Measurements from ENCODE around the gene TTYH1.
A peak's percentile ranks its signal among the peaks of the same experiment; 100 is the strongest.

Gene TTYH1

DNA sequence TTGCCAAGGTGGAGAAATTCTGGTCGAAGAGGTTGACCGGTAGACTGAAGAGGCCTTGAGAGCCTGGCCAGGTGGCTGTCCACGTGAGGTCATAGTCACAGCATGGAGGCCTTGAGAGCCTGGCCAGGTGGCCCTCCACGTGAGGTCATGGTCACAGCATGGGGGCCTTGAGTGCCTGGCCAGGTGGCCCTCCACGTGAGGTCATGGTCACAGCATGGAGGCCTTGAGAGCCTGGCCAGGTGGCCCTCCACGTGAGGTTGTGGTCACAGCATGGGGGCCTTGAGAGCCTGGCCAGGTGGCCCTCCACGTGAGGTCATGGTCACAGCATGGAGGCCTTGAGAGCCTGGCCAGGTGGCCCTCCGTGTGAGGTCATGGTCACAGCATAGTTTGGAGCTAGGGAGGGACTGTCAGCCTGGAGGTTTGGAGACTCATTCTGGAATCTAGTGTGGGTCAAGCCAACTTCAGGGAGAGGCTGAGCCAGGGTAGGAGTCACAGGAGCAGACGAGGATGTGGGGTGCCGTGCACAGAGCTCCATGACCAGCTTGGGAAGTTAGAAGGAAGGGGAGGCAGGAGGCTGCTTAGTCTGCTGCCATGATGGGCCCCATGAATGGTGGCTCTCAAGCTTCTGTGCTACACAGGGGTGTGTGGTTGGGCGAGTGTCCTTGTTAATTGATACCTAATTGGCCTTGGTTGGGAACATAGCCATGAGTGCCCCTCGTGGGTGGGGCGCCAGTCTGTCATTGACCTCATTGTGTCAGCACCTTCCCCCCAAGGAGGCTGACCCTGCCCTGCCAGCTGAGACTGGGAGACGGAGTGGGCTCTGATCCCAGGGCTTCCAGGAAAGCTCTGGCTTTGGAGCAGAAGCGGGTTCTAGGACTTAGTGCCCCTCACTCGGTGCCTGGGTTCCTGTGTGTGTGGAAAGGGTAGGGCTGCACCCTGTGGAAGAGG, 44.3 kb downstream of the TTYH1 start:
- no peaks in the 10 kb centered on the region for H3K27me3 ChIP-seq (ENCODE audit: control insufficient read depth in 2 of 2, insufficient read depth in 2 of 2, low read length in 2 of 2)
- no peaks in the 10 kb centered on the region for H3K9me3 ChIP-seq (ENCODE audit: control insufficient read depth in 2 of 2, low read length in 2 of 2)
- no peak overlapping the region for H3K4me3 ChIP-seq (ENCODE audit: low read length in 2 of 2)
- H3K4me1 ChIP-seq (ENCODE audit: control insufficient read depth in 2 of 2, insufficient read depth in 2 of 2, low read length in 2 of 2), result peaks cover 25 to 26% of the 10 kb centered on the region in 2 donors
- H3K36me3 ChIP-seq (ENCODE audit: control insufficient read depth in 2 of 2, insufficient read depth in 2 of 2, low read length in 2 of 2), result peaks cover 59 to 61% of the 10 kb centered on the region in 2 donors
- H3K27ac ChIP-seq (ENCODE audit: low read depth in 2 of 2, low read length in 2 of 2), result no peak overlapping the region
- no peak overlapping the region for H3K9ac ChIP-seq (ENCODE audit: low read depth in 1 of 2, low read length in 2 of 2)

DNA sequence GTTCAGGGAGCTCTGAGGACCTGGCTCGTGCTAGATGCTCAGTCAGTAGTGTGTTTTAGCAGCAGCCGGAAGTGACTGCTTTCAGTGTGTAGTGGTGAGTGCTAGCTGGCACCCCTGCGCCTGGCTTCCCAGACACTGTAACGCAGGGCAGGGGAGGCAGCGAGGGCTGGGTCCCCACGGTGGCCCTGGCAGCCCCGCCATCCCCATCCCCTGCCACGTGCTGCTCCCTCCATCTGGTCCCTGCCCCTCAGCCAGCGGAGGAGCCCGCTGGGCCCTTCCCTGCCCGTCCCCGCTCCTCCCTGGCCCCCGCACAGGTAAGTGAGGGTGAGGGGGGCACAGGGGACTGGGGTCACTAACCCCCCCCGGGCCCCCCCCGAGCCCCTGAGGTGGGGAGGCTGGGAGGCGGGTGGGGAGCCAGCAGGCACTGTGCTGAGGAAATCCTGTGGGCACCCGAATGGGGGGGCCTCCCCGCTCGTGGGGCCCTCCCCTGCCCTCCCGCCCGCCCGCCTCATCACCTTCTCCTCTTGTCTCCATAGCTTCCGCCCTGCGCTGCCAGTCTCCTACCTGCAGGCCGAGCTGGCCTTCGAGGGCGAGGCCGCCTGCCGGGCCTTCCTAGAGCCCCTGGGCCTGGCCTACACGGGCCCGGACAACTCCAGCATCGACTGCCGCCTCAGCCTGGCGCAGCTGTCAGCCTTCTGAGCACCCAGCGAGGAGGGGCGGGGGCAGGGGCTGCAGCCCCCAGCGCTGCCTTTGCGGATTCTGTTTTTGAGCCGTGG, 45.2 kb downstream of the TTYH1 start:
- H3K4me3 ChIP-seq (ENCODE audit: low read length in 2 of 2), result no peak overlapping the region
- no peaks in the 10 kb centered on the region for H3K27me3 ChIP-seq (ENCODE audit: control insufficient read depth in 2 of 2, insufficient read depth in 2 of 2, low read length in 2 of 2)
- H3K9me3 ChIP-seq (ENCODE audit: control insufficient read depth in 2 of 2, low read length in 2 of 2), result no peaks in the 10 kb centered on the region
- H3K4me1 ChIP-seq (ENCODE audit: control insufficient read depth in 2 of 2, insufficient read depth in 2 of 2, low read length in 2 of 2), result peaks cover 29 to 30% of the 10 kb centered on the region in 2 donors
- H3K36me3 ChIP-seq (ENCODE audit: control insufficient read depth in 2 of 2, insufficient read depth in 2 of 2, low read length in 2 of 2), result peaks cover 50 to 53% of the 10 kb centered on the region in 2 donors
- H3K27ac ChIP-seq (ENCODE audit: low read depth in 2 of 2, low read length in 2 of 2), result no peak overlapping the region
- no peak overlapping the region for H3K9ac ChIP-seq (ENCODE audit: low read depth in 1 of 2, low read length in 2 of 2)

DNA sequence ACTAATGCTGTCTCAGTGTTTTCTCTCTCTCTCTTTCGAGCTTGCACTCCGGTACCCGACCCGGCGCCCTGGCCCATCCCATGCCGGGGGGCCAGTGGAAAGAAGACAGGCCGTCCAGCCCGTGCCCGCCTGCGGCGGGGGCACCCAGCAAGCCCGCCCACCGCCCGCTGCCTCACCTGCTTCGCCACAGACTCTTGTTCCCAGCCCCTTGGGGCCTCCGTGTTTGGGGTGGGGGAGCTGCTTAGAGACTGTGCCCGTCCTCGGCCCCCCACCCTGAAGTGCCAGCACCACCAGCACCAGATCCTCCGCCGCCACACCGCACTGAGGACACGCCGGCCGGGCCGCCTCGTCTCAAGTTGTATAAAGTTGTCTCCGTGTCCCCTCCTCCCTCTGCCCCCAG, 45.9 kb downstream of the TTYH1 start:
- H3K36me3 ChIP-seq (ENCODE audit: control insufficient read depth in 2 of 2, insufficient read depth in 2 of 2, low read length in 2 of 2), result peaks cover 45 to 46% of the 10 kb centered on the region in 2 donors
- peak overlapping the region; percentile 32 to 37 for H3K27ac ChIP-seq (ENCODE audit: low read depth in 2 of 2, low read length in 2 of 2)

DNA sequence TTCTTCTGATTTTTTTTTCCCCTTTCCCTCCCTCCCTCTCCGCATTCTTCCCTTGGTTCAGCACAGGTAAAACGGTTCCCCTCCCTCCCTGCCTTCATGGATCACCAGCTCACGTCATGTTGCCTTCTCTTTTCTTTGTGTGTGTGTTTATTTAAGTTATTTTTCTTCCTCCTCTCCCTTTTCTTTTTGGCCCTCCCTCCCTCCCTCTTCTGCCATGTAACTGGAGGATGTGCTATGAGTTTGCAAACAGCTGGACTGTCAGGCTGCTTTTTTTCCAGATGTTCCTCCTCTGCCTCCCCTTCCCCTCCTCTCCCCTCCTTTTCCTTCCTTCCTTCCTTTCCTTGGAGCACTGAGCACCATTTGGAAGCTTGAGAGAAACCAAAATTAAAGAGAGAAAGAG, 46.3 kb downstream of the TTYH1 start:
- Histone ChIP-seq H3K27ac (ENCODE audit: low read depth in 2 of 2, low read length in 2 of 2) (peak overlapping the region; percentile 99), H3K4me3 (ENCODE audit: low read length in 2 of 2) (peak overlapping the region; percentile 73 to 76), H3K9ac (ENCODE audit: low read depth in 1 of 2, low read length in 2 of 2) (peak overlapping the region; percentile 84 to 94), H3K4me1 (ENCODE audit: control insufficient read depth in 2 of 2, insufficient read depth in 2 of 2, low read length in 2 of 2) (peaks cover 32 to 39% of the 10 kb centered on the region in 2 donors), H3K36me3 (ENCODE audit: control insufficient read depth in 2 of 2, insufficient read depth in 2 of 2, low read length in 2 of 2) (peaks cover 41 to 42% of the 10 kb centered on the region in 2 donors), H3K9me3 (ENCODE audit: control insufficient read depth in 2 of 2, low read length in 2 of 2) (no peaks in the 10 kb centered on the region), H3K27me3 (ENCODE audit: control insufficient read depth in 2 of 2, insufficient read depth in 2 of 2, low read length in 2 of 2) (no peaks in the 10 kb centered on the region)

More for the DNA sequence above, 45.9 kb downstream of the TTYH1 start:
- H3K27me3 ChIP-seq (ENCODE audit: control insufficient read depth in 2 of 2, insufficient read depth in 2 of 2, low read length in 2 of 2), result no peaks in the 10 kb centered on the region
- H3K9me3 ChIP-seq (ENCODE audit: control insufficient read depth in 2 of 2, low read length in 2 of 2), result no peaks in the 10 kb centered on the region
- H3K4me3 ChIP-seq (ENCODE audit: low read length in 2 of 2), result peak overlapping the region in 1 of 2 donors; percentile 41
- H3K4me1 ChIP-seq (ENCODE audit: control insufficient read depth in 2 of 2, insufficient read depth in 2 of 2, low read length in 2 of 2), result peaks cover 32 to 36% of the 10 kb centered on the region in 2 donors
- no peak overlapping the region for H3K9ac ChIP-seq (ENCODE audit: low read depth in 1 of 2, low read length in 2 of 2)

DNA sequence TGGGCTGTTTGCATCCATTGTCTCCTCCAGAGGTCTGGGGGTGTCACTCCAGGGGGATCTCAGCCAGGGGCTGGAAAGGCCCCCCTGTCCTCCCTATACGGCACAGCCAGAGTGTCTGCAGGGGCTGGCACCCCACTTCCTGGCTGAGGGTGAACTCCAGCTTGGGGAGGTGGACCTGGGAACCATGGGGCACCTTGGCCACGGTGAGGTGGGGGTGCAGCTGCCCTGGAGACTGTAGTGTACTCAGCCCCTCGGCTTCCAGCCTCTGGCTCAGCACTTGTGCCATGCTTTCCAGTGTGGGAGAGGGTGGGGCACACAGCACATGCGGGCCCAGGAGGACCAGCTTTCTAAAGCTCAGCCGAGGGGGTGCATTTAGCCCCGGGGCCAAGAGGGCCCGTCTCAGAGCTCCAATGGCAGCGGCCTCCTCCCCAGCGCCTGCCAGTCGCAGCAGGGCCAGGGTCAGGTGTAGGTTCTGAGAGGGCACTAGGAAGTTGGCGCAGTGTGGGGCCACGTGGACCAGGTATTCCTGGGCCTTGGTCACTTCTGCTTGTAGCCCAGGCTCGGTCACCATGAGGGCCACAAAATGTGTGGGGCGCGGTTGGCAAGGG, 46.9 kb downstream of the TTYH1 start:
- peak overlapping the region; percentile 73 to 76 for H3K4me3 ChIP-seq (ENCODE audit: low read length in 2 of 2)
- no peaks in the 10 kb centered on the region for H3K27me3 ChIP-seq (ENCODE audit: control insufficient read depth in 2 of 2, insufficient read depth in 2 of 2, low read length in 2 of 2)
- peaks cover 35 to 37% of the 10 kb centered on the region in 2 donors for H3K36me3 ChIP-seq (ENCODE audit: control insufficient read depth in 2 of 2, insufficient read depth in 2 of 2, low read length in 2 of 2)
- no peaks in the 10 kb centered on the region for H3K9me3 ChIP-seq (ENCODE audit: control insufficient read depth in 2 of 2, low read length in 2 of 2)
- H3K4me1 ChIP-seq (ENCODE audit: control insufficient read depth in 2 of 2, insufficient read depth in 2 of 2, low read length in 2 of 2), result peaks cover 32 to 41% of the 10 kb centered on the region in 2 donors
- H3K9ac ChIP-seq (ENCODE audit: low read depth in 1 of 2, low read length in 2 of 2), result peak overlapping the region; percentile 84 to 94
- H3K27ac ChIP-seq (ENCODE audit: low read depth in 2 of 2, low read length in 2 of 2), result peak overlapping the region; percentile 99

DNA sequence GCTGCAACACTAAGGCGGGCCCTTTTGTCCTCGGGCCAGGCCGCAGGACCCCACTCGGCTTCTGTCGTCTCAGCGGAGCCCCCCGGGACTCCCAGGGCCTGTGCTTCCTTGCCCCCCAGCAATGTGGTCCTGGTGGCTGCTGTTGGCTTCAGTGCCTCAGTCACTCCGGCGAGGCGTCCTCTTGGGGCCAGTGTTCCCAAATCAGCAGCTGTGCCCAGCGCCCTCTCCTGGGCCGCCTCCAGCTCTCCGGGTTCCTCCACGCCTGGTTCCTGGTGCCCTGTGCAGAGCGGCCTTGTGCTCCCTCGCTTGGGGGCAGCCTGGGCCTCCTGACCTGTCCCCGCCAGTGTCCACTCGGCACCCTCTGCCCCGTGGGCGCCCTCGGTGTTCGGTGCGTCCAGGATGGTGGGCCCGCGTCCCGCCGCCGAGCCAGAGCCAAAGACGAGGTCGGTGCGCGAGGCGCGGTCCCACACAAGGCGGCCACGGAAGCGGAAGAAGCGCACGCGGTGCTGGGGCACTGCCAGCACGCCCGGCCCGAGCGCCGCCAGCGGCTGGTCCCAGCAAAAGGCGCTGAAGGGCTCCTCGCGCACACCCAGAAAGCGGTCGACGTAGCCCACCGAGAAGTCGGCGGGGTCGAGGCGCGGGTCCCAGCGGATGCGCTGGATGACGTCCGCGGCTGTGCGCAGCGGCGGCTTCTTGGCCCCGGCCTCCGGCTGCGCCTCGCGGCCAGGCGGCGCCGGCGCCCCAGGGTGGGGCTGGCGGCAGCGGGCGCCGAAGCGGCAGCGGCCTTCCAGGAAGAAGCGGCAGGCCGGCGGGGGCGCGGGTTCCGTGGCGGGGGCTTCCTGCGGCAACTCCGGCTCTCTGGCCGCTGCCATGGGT, 47.6 kb downstream of the TTYH1 start:
- Histone ChIP-seq H3K36me3 (ENCODE audit: control insufficient read depth in 2 of 2, insufficient read depth in 2 of 2, low read length in 2 of 2) (peaks cover 30% of the 10 kb centered on the region in 2 donors), H3K4me3 (ENCODE audit: low read length in 2 of 2) (peak overlapping the region; percentile 73 to 76), H3K27ac (ENCODE audit: low read depth in 2 of 2, low read length in 2 of 2) (peak overlapping the region; percentile 99), H3K9ac (ENCODE audit: low read depth in 1 of 2, low read length in 2 of 2) (peak overlapping the region; percentile 84 to 94), H3K4me1 (ENCODE audit: control insufficient read depth in 2 of 2, insufficient read depth in 2 of 2, low read length in 2 of 2) (peaks cover 32 to 45% of the 10 kb centered on the region in 2 donors), H3K27me3 (ENCODE audit: control insufficient read depth in 2 of 2, insufficient read depth in 2 of 2, low read length in 2 of 2) (no peaks in the 10 kb centered on the region), H3K9me3 (ENCODE audit: control insufficient read depth in 2 of 2, low read length in 2 of 2) (no peaks in the 10 kb centered on the region)

DNA sequence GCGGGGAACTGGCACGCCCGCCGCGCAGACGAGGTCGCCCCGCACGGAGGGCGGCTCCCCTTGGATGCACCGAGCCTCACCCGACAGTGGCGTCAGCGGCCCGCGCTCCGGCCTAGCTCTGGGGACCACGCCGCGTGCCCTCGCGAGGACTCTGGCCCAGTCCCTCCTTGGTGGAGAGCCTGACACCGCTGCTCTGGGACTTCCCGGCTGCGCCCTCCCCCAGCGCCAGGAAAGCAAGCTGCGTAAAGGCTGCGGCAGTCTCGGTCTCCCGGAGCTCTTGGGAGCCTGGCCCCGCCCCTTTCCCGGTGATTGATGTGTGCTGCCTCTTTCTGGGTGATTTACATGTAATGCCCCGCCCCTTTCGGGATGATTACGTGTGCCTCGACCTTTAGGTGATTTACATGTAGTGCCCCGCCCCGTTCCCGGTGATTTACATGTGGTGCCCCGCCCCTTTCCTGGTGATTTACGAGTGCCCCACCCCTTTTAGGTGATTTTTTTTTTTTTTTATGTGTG, 48.3 kb downstream of the TTYH1 start, which contains the start of gene LENG9:
Gene LENG9 (minus strand): TSS at position 248 of the 513 bp plus-strand sequence. CDS start 252 bp downstream, outside the sequence.
- Histone ChIP-seq H3K36me3 (ENCODE audit: control insufficient read depth in 2 of 2, insufficient read depth in 2 of 2, low read length in 2 of 2) (peaks cover 23% of the 10 kb centered on the region in 2 donors), H3K27ac (ENCODE audit: low read depth in 2 of 2, low read length in 2 of 2) (peak within 1 kb of the TSS; percentile 99), H3K27me3 (ENCODE audit: control insufficient read depth in 2 of 2, insufficient read depth in 2 of 2, low read length in 2 of 2) (no peaks in the 10 kb centered on the region), H3K4me1 (ENCODE audit: control insufficient read depth in 2 of 2, insufficient read depth in 2 of 2, low read length in 2 of 2) (peaks cover 32 to 51% of the 10 kb centered on the region in 2 donors), H3K4me3 (ENCODE audit: low read length in 2 of 2) (peak within 1 kb of the TSS; percentile 73 to 76), H3K9me3 (ENCODE audit: control insufficient read depth in 2 of 2, low read length in 2 of 2) (no peaks in the 10 kb centered on the region), H3K9ac (ENCODE audit: low read depth in 1 of 2, low read length in 2 of 2) (peak within 1 kb of the TSS; percentile 84 to 94)

DNA sequence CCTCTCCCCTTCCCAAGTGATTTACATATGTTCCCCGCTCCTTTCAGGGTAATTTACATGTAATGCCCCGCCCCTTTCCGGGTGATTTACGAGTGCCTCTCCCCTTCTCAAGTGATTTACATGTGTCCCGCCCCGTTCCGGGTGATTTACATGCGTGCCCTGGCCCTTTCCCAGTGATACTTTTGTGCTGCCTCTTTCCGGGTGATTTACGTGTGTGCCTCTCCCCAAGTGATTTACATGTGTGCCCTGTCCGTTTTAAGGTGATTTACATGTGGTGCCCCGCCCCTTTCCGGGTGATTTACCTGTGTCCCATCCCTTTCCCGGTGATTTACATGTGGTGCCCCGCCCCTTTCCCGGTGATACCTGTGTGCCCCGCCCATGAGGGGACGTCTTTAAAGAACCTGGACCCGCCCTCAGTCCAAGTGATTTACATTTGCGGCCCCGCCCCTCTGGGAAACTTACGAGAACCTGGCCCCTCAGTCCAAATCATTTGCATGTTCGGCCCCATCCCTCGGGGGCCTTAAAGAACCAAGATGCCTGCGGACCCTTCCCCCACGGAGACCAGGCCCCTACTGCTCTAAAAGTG, 48.9 kb downstream of the TTYH1 start:
- no peaks in the 10 kb centered on the region for H3K9me3 ChIP-seq (ENCODE audit: control insufficient read depth in 2 of 2, low read length in 2 of 2)
- H3K27ac ChIP-seq (ENCODE audit: low read depth in 2 of 2, low read length in 2 of 2), result peak overlapping the region; percentile 99
- H3K36me3 ChIP-seq (ENCODE audit: control insufficient read depth in 2 of 2, insufficient read depth in 2 of 2, low read length in 2 of 2), result peaks cover 17 to 18% of the 10 kb centered on the region in 2 donors
- no peaks in the 10 kb centered on the region for H3K27me3 ChIP-seq (ENCODE audit: control insufficient read depth in 2 of 2, insufficient read depth in 2 of 2, low read length in 2 of 2)
- H3K4me3 ChIP-seq (ENCODE audit: low read length in 2 of 2), result peak overlapping the region; percentile 70 to 76
- peaks cover 32 to 56% of the 10 kb centered on the region in 2 donors for H3K4me1 ChIP-seq (ENCODE audit: control insufficient read depth in 2 of 2, insufficient read depth in 2 of 2, low read length in 2 of 2)
- H3K9ac ChIP-seq (ENCODE audit: low read depth in 1 of 2, low read length in 2 of 2), result peak overlapping the region; percentile 56 to 69
